Activated CD4-positive, alpha-beta T cell treated with anti-CD3 and anti-CD28 coated beads, Interleukin-2, Interleukin-4, amounts not matched to agents 100 ng/mL and 50 ng/mL, durations not matched to agents 16 hours and 8 hours (primary cell): ENCODE data around the gene ERBB2.
"Not testable (repeated sequence)": the region's sequence is repeated elsewhere in the genome, so short reads cannot be mapped to it uniquely, and the experiment has no call there.

Experiments
- DNase-seq: peaks from one replicate; pipeline ENCODE4 v3.0.0-alpha.2; 2020; ENCODE audit warnings: low spot score

The ERBB2 gene

DNA sequence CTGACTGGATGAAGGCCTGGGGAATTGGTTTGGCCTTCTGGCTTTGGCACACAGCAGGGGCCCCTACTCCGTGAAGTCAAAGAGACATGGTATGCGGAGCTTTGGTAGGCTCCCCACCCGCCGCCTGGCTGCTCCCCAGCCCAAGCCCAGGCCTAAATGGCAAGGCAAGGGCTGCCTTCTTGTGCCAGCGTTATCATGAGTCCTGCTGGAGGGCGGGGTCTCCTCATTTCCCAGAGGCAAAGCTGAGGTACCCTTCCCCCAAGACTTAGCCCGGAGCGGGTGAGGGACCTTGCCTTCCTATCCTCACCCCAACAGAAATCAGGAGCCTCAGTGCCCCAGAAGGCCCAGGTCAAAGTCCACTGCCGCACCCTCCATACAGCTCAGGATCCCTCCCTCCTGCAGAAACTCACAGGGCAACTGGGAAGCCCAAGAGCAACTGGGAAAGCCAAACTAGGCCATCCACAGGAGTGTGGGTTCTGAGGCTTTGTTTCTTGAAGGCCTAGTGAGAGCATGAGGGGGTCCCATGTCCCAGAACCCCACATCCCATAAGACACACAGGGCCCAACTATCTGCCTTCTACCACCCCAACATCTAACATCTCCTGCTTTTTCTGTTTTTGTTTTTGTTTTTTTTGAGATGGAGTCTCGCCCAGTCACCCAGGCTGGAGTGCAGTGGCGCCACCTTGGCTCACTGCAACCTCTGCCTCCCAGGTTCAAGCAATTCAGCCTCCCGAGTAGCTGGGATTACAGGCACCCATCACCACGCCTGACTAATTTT lies 21.3 kb upstream of the ERBB2 start:
- no peak for DNase-seq

DNA sequence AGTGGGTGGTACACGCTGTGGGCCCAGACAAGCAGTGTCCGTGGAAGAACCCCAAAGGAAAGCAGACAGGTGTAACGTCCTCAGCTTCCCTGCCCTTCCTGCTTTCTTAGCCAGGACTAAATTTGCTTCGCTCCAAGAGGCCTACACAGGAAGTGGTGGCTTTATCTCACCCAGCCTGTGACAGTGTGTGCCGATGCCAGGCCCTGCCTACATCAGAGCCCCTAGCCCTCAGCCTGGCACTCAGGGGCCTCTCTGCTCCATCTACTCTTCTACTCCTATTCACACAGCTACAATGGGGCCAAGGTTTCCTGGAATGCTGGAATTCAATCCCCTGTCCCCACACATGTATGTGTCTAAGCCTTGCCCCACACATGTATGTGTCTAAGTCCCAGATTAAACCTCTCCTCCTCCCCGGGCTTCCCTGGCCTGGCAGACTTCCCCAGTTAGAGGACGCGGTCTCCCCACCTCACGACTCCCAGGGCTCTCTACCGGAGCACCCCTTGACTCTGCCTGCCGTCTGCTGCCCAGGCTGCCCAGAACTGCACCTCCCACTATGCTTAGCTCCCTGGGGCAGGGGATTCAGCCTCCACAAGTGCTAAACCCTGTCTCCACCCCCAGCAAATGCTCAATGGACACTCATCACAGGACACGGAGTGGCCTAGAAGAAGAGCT lies 20.2 kb upstream of the ERBB2 start:
- no peak for DNase-seq

DNA sequence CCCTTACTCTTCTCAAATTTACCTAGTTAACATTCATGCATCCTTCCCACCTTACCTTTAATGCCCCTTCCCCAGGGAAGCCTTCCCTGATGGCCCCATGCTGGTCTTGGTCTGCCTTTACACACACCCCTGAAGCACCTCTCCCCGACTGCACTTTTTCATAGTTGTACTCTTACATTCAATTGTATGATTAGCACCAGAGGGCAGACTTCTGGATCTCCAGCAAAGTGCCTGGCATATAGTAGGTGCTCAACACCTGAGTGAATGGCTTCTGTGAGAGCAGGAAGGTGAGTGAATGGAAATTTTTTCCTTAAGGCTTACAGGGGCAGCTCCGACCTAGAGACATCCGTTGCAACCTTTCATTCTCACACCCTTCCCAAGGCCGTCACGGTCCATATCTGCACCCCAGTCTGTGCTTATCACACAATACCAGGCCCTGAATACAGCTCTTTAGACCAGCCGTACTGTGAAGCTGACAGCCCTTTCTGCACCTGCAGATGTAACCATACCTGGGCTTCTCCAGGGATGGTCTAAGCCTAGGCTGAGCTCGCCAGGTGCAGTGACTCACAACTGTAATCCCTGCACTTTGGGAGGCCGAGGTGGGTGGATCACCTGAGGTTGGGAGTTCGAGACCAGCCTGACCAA lies 16.4 kb upstream of the ERBB2 start:
- no peak for DNase-seq

DNA sequence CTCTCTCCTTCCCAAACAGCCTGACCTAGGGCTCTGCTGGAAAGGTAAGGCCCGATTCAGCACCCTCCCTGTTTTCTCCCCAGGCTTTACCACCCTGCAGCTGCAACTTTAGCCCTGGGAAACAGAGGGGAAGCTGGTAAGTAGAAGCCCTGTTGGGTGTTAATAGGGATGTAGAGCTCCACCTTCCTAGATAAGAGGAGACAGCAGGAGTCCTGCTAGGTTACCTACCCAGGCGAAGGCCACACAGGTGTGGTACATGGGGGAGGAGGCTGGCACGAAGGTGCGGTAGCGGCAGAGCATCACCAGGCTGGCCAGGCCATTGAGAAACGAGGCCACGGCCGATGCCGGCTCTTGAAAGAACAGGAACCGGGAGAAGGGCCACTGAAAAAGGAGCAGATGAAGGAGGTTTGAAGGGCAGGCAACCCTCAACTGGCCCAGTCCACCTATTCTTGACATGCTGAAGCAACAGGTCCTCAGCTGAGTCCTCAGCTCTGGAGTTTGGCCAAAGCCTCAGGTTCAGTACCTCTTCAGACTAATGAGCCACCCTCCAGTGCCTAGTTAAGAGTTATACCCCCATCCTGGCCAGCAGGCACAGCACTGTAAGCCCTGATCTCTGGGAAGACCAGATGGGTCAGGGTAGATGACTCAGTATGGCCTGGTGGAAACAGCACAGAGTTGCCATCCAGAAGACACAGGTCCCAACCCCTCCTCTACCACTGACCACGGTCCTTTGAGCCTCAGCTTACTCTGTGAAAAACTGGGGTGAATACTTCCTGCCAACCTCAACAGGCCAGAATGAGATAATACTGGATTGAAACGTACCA lies 15.3 kb upstream of the ERBB2 start:
- no peak for DNase-seq

DNA sequence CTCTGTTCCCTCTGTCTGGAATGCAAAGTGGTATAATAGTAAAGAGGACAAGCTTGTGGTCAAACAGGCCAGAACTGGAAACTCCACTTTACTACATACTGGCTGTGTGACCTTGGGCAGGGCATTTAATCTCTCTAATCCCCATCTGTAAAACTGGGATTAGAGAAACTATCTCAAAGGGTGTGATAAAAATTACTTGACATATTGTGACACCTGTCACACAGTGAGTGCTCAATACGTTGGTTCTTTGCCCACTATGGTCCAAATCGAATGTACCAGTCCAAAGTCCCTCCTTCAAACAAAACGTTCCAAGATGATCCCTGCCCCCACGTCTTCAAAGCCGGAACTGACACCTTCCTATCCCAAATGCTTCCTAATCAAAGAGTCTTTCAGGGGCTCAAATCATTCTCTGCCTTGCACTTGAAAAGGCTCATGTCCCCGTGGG lies 12.7 kb upstream of the ERBB2 start:
- no peak for DNase-seq

DNA sequence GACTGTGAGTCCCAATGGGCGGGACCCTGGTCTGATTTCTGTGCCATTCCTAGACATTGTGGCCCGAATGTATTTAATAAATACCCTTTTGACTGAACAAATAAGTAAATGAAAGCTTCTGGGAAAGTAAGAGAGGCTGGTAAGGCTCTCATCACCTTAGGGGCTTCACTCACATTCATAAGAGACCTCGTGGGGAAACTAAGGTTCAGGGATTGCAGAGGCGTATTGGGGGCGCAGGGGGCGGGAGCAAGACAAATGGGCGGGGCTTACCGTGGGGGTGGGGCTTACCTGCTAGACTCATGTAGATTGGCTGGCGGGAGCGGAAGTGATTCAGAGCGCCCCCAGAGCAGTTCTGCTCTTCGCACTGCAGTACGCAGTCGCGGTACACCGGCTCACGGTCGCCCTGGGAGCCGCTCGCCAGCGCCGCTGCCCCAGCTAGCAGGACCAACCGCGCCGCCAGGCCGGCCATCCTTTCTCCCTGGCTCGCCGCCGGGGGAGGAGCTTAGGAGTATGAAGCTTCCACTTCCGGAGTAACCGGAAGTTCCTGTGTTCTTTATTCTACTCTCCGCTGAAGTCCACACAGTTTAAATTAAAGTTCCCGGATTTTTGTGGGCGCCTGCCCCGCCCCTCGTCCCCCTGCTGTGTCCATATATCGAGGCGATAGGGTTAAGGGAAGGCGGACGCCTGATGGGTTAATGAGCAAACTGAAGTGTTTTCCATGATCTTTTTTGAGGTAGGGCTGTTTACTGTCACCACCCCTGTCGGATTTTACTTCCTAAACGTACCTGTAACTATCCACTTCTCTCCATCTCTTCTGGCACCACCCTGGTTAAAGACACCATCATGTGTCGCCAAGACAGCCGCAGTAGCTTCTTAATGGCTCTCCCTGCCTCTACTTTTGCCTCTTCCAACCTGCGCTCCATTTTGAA lies 12.1 kb upstream of the ERBB2 start, which contains the start of gene PGAP3:
PGAP3 (minus strand) TSS at position 512 of the 929 bp plus-strand sequence; CDS start at position 469, 43 bp downstream.
- peak; percentile 84 for DNase-seq

DNA sequence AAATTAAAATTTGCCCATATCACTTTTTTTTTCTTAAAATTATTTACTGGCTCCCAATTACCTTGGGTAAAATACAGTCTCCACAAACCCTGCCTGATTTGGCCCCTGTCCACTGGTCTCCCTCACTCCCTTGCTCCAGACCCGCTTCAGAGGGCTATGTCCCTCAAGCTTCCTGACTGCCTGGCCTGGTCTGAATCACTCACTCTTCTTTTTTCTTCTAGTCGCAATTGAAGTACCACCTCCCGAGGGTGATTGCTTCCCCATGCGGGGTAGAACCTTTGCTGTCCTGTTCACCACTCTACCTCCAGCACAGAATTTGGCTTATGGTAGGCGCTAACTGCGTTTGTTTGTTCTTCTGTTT lies 11.4 kb upstream of the ERBB2 start:
- DNase-seq, result no peak

DNA sequence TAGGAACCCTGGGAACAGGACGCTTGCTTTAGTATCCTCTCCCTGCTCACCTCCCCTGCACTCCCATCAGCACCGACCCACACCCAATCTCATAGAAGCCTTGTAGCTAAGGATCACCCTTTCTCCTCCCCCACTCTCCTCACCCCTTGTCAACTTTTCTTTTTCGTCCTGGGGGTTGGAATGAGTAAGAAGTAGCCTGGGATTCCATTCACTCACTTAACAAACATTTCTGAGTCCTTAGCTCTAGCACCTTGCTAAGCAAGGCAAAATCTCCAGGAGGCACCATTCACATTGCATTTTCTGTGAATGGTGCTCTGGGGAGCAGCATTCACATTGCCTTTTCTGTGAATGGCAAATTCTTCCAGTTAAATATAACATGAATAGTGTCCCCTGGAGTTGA lies 10.9 kb upstream of the ERBB2 start:
- no peak for DNase-seq

DNA sequence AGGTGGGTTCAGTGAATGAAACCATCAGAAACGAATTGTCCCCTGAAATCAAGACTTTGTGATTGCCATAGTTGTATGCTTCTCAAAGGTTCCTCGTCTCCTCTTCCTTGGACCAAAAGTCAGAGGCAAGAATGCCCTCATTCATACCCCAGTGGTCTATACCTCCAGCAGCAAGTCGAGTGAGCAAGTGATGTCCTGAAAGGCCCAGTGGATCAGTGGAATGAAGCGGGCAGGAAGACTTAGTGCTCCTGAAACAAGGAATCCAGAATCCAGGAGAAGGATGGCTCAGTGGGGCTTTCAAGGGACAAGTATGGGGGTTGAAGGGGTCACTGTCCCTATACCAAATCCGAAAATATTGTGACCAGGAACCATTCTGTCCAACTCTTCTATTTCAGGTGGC lies 5.3 kb upstream of the ERBB2 start:
- DNase-seq, result no peak

DNA sequence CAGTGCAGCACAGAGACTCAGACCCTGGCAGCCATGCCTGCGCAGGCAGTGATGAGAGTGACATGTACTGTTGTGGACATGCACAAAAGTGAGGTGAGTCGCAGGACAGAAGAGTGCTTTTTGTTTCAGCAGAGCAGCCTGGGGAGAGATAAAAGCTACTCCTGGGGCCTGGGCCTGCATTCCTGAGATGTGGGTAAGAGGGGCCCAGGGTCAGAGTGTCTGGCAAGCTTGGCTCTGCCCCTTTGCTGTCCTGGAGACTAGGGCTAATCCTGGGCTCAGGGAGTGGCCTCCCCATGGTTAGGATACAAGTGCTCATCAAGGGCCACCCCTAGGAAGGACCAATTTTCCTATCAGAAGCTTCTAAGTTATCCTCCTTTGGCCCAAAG lies 4.8 kb upstream of the ERBB2 start:
- no peak for DNase-seq

DNA sequence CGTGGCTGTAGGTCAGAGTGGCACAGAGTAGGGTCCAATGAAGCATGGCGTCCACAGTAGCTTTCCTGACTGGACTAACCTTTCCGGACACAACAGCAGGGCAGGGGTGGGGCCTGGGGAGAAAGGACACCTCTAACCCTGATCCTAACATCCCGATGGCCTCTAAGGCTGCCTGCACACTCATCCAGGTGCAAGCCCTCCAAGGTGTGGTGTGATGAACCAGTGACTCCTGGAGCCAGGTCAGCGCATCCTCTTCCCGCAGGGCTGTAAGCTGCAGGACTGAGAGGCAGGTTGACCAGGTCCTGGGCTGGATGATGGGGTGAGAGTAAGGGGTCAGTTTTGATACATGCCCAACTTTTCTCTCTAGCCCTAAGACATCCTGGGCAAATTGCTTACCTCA lies 3.1 kb upstream of the ERBB2 start:
- DNase-seq, result no peak

DNA sequence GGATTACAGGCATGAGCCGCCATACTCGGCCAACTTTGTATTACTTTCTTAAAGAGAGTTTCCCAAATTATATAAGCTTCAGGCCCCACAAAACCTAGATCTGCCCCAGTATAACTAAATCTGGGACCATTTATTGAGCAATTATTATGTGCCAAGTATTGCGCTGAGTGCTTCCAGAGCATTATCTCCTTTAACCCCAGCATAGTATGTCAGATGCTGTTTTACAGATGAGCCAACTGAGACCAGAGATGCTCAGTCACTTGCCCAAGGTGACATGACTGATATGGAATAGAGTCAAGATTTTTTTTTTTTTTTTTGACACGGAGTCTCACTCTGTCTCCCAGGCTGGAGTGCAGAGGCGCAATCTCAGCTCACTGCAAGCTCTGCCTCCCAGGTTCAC lies 1.9 kb upstream of the ERBB2 start:
- no peak for DNase-seq

DNA sequence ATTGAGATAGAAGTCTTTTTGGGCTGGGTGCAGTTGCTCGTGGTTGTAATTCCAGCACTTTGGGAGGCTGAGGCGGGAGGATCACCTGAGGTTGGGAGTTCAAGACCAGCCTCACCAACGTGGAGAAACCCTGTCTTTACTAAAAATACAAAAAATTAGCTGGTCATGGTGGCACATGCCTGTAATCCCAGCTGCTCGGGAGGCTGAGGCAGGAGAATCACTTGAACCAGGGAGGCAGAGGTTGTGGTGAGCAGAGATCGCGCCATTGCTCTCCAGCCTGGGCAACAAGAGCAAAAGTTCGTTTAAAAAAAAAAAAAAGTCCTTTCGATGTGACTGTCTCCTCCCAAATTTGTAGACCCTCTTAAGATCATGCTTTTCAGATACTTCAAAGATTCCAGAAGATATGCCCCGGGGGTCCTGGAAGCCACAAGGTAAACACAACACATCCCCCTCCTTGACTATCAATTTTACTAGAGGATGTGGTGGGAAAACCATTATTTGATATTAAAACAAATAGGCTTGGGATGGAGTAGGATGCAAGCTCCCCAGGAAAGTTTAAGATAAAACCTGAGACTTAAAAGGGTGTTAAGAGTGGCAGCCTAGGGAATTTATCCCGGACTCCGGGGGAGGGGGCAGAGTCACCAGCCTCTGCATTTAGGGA lies 577 bp upstream of the ERBB2 start:
- DNase-seq, result not testable (repeated sequence)

DNA sequence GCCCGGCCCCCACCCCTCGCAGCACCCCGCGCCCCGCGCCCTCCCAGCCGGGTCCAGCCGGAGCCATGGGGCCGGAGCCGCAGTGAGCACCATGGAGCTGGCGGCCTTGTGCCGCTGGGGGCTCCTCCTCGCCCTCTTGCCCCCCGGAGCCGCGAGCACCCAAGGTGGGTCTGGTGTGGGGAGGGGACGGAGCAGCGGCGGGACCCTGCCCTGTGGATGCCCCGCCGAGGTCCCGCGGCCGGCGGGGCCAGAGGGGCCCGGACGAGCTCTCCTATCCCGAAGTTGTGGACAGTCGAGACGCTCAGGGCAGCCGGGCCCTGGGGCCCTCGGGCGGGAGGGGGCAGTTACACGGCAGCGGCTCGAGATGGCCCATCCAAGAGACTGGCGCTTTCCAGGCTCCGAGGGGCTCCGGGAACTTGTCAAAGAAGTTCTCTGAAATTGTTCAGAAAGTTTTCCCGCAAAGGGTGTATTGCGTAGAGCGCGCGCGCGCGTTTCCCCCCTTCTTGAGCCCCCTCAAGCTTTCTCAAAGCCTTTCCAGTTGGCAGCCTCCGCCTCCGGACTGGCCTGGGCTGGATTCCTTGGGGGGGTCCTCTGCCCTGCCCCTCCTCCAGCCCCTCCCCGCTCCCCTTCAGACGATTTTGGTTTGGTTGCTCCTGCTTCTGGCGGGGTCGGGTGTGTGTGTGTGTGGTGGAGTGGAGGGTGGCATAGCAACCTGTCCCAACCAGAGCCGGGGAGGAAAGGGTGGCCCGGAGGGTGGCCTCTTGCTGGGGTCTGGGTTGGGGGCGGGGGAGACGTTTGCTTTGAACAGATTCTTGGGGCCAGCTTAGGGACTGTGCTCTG lies 504 bp downstream of the ERBB2 start:
- no peak for DNase-seq

DNA sequence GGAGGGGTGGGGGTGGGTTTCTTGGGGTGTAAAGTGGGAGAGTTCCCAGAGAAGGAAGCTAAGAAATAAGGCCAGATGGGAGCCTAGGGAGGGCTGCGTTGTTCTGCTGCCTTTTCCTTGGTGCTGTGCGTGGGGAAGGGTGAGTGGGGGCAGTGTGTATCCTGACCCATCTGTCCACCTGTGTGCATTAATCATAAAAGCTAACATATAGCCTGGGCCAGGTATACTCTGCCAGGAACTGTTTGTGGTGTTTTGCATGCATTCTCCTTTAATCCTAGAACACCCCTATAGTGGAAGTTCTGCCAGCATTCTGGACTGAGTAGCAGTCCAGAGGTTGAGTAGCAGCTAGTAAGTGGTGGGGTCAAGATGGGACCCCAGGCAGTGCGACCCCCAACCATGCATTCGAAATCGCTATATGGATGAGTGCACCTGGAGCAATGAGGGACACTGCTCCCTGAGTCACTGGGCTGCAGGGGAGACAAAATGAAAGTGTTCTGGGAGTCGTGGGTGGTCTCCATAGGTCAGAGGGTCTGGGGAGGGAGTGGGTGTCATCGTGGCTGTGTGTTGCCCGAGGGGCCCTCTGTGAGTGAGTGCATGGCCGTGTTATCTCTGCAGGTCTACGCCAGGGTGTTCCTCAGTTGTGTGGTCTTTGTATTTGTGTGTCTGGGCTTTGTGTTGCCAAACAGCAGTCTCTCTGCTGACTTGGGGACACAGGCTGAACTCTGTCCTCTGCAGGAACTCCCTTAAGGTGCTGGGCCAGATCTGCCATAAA lies 1.3 kb downstream of the ERBB2 start:
- no peak for DNase-seq

DNA sequence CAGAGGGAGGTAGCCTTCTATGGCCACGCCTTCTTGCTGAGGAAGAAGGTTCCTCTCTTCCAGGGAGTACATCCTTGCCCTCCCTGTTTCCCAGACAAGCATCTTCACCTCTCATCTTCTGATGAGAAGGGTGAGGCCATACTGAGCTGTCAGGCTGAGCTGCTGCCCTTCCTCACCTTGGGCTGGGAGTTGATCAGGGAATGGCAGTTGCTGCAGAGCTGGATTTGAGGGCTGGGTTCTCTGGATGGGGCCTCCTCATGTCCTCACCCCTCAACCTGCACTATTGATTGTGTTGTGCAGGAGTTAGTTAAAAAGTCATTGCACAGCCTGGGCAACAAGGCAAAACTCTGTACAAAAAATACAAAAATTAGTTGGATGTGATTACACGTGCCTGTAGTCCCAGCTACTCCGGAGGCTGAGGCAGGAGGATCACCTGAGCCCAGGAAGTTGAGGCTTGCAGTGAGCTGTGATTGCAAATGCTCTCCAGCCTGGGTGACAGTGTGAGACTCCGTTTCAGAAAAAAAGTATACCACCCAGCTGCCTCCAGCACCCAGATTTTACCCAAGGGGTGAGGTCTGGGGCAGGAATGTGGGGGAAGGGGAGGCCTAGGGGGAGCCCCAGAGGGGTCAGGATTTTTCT lies 2.0 kb downstream of the ERBB2 start:
- DNase-seq, result no peak

DNA sequence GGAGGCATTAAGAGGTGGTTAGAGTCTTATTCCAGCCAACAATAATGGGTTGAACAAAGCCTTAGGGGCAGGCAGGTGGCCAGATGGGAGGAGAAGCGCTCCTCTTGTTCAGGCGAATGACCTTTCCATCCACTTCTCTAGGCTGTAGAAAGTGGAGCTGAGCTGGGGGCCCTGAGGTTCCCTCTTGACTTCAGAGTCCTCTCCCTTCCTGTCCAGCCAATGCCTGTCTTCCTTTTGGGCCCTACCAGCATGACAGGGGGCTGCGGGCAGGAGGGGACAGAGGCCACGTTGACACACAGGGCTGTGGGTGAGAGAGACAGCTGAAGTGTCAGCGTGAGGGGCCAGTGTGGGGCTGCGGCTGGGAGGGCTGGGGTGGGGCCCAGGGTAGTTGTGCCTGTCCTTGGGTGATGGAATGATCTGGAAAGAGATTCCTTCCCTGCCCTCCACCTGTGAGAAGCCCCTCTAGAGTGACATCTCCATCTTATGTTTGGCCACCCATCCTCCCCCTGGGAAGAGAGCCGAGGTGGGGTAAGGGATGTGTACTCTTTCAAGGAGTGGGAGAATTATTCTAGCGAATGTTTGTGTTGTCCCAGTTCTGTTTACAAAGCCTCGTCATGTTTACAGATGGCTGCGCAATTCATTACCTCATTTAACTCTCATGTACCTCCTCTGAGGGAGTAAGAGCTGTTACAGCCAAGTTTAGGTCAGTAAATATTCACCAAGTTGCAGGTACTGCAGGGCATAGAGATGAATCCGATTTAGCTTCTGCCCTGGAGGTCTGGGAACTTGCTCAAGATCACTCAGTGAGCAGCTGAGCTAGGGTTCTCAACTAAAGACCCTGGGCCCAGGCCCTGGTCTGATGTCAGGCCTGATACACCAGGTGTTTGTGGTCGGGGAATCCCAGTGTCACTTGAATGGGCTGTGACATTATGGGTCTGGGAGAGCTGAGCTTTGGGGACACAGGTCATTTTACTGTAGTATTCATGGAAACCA lies 3.3 kb downstream of the ERBB2 start:
- DNase-seq, result no peak
